ENCODE data around the gene GSTP1.

DNA sequence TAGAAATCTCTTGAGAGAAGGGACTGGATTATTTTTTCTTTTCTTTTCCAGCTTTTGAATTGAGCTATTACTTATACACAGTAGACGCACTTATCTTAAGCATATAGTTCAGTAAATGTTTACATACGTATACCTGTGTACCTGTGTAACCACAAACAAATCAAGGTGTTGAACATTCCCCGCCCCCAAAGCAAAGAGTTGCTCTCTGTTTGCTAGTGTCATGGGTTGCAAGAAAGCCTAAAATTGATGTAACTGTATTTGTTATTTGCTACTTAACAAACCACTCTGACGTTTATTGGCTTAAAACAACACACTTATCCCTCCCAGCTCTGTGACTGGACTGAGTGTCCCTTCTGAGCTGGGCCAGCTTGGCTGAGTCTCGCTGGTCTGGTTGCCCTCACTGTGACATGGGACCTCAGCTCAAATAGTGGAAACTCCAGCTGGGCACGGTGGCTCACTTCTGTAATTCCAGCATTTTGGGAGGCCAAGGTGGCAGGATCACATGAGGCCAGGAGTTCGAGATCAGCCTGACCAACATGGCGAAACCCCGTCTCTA, 35.0 kb upstream of the GSTP1 start:
- TF ChIP-seq, protein P1, sequence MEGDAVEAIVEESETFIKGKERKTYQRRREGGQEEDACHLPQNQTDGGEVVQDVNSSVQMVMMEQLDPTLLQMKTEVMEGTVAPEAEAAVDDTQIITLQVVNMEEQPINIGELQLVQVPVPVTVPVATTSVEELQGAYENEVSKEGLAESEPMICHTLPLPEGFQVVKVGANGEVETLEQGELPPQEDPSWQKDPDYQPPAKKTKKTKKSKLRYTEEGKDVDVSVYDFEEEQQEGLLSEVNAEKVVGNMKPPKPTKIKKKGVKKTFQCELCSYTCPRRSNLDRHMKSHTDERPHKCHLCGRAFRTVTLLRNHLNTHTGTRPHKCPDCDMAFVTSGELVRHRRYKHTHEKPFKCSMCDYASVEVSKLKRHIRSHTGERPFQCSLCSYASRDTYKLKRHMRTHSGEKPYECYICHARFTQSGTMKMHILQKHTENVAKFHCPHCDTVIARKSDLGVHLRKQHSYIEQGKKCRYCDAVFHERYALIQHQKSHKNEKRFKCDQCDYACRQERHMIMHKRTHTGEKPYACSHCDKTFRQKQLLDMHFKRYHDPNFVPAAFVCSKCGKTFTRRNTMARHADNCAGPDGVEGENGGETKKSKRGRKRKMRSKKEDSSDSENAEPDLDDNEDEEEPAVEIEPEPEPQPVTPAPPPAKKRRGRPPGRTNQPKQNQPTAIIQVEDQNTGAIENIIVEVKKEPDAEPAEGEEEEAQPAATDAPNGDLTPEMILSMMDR (IDR thresholded peaks at IDR 0.05): no peak
- no peak for TF ChIP-seq POLR2A (IDR thresholded peaks at IDR 0.05)
